ENCODE data around the gene GRWD1.

The GRWD1 gene

DNA sequence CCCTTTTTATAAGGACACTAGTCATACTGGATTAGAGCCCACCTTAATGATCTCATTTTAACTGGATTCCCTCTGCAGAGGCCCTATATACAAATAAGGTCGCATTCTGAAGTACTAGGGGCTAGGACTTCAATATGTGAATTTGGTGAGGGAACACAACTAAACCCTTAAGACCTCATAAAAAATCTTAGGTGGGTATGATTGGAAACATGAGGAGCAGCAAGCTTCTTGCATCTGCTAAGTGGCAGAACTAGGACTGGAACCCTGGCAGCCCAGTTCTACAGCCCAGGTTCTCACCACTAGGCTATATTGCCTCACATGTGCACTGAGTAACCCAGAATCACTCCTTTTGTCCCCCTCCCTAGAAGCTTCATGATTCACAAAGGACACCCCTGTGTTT, 17.1 kb upstream of the GRWD1 start:
- DNase-seq = no peak

GRCh38 chr19:48433337-48433736, 12.4 kb upstream of the GRWD1 start:
- DNase-seq = no peak

GRCh38 chr19:48436586-48436985, 9.2 kb upstream of the GRWD1 start:
- DNase-seq = no peak

- no peak for DNase-seq
These were observed 4.3 kb upstream of the GRWD1 start for GRCh38 chr19:48441360-48442050.

GRCh38 chr19:48442116-48443035, 3.4 kb upstream of the GRWD1 start:
- DNase-seq = no peak

- DNase-seq = no peak
These were observed 2.5 kb upstream of the GRWD1 start for GRCh38 chr19:48443256-48443655.

DNA sequence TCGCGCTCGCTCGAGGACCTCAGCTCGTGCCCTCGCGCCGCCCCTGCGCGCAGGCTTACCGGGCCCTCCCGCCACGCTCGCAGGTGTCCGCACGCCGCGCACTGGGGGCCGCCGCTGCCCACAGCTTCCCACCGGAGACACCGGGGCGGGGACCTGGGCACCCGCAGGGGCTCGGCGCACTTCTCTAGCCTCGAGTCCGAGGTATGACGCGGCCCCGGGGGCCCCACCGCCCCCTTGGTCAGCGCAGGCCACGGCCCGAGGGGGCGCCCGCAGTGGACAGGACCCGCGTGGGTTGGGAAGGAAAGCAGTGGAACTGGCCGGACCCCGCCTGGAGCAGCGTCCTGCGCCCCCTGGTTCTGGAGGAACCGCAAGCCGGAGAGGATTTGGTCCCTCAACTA, 2.1 kb upstream of the GRWD1 start:
- no peak for DNase-seq

DNA sequence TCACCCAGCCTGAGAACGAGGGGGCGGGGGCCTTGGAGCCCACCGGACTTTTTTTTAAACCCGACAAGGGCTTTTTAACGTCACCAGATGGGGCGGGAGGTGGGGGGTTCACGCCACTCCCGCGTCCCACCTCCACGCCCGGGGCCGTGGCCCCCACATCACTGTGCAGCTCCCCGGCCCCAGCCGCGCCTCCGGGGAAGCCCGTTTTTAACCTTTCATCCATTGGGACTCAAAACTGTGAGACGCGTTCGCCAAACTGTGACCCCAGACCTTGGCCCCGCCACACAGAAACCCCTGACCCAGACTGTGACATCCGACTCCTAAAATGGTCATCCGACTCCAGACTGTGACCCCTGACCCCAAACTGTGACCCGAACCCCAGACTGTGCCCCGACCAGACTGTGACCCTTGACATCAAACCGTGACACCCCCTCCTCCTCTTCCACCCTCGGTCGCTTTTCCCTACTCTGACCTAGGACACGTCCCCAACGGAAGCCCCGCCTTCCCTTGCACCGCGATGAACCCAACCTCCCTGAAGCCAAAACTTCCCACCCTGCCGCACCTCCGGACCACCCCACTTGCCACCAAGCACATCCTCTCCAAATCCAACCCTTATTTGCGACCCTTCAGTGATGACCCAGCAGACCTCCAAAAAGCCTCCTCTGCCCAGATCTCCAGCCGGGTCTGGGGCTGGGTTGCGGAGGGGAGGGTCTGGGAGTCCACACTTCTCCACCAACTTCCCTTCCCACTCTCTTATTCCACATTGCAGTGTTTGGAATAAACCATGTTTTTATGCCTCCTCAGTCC, 1.5 kb upstream of the GRWD1 start:
- no peak for DNase-seq

GRCh38 chr19:48444936-48445200, 915 bp upstream of the GRWD1 start:
- no peak for DNase-seq

- DNase-seq = peak; percentile 81
These were observed 552 bp upstream of the GRWD1 start for GRCh38 chr19:48445256-48445605.

GRCh38 chr19:48446579-48446978, 796 bp downstream of the GRWD1 start:
- DNase-seq = no peak

GRCh38 chr19:48448563-48448962, 2.8 kb downstream of the GRWD1 start:
- no peak for DNase-seq

DNA sequence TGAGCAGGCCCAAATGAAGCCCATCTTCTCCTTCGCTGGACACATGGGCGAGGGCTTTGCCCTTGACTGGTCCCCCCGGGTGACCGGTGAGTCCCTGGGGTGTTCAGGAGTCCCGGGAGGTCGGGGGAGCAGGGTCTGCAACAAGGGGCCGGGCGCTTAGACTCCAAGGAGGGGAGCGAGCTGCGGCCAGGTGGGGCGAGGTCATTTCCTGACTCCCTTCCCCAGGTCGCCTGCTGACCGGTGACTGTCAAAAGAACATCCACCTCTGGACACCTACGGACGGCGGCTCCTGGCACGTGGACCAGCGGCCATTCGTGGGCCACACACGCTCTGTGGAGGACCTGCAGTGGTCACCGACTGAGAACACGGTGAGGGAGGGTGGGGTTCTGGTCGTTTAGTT, 4.7 kb downstream of the GRWD1 start:
- no peak for DNase-seq

DNA sequence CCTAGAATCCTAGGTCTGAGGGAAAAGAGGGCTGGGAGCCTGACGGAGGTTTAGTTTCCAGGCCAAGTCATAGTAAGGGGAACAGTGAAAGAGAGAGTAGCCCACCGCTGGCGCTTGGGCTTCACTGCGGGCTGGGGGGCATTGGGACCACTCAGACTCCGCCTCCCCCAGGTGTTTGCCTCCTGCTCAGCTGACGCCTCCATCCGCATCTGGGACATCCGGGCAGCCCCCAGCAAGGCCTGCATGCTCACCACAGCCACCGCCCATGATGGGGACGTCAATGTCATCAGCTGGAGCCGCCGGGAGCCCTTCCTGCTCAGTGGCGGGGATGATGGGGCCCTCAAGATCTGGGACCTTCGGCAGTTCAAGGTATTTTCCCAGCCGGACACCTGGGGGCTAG, 5.1 kb downstream of the GRWD1 start:
- no peak for DNase-seq

- DNase-seq = no peak
These were observed 5.8 kb downstream of the GRWD1 start for GRCh38 chr19:48451624-48452023.

GRCh38 chr19:48452289-48453190, 6.8 kb downstream of the GRWD1 start:
- DNase-seq = no peak

DNA sequence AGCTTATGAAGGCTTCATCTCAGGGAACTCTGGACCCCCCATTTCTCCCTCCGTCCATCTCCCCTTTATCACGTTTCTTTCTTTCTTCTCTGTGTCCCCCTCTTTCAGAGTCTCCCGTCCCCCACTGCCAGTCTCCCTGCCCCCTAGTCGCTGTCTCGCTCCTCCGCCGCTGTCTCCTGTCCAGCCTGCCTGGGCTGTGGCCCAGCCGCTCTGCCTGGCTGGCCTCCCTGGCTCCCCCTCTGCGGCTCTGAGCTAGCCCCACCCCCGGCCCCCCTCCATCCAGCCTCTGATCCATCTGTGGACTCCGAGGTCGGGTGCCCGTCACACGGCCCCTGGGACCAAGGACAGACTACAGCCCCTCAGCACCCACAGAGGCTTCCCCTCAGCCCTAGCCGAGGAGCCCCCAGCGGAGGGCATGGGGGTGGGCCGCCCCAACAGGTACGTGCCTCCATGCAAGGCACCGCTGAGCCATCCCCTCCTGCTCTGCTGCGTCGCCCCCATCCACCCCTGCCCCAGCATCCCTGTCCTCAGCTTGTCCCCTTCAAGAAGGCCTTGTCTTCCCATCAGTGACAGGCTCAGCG, 8.5 kb downstream of the GRWD1 start:
- no peak for DNase-seq

DNA sequence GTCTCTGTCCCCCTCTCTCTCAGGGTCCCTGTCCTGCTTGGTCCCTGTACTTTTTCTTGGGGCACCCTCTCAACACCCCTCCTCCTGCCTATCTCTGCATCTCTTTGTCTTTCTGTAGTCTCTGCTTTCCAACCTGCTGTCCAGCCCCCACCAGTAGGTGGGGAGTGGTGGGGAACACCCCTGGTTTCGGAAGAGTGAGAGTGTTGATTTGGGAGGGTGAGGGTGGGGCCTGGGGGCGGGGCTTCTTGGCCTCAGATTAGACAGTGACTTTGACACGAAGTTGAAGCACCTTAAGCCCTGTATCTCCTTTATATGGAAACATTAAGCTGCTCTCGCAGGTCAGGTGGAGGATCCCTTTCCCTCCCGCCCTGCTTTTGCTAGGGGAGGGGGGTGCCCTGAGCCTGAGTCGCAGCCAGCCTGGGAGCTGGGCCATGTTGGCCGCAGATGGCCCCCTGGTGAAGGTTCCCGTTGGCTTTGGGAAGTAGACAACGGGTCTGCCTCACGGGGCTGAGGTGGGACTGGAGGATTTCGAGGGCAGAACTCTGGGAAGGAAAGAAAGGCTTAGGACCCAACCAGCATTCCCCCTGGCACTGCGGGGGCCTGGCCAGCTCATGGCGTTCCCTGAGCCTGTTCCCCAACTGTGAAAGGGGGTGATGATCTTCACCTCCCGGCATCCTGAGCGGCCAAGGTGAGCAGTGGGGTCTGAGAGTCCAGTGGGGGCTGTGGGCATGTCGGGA, 9.6 kb downstream of the GRWD1 start, which contains the start of gene KCNJ14:
TSS of gene KCNJ14 (plus strand) at position 404 of the 737 bp plus-strand sequence. CDS start 6,151 bp downstream, outside the sequence.
- no peak for DNase-seq

DNA sequence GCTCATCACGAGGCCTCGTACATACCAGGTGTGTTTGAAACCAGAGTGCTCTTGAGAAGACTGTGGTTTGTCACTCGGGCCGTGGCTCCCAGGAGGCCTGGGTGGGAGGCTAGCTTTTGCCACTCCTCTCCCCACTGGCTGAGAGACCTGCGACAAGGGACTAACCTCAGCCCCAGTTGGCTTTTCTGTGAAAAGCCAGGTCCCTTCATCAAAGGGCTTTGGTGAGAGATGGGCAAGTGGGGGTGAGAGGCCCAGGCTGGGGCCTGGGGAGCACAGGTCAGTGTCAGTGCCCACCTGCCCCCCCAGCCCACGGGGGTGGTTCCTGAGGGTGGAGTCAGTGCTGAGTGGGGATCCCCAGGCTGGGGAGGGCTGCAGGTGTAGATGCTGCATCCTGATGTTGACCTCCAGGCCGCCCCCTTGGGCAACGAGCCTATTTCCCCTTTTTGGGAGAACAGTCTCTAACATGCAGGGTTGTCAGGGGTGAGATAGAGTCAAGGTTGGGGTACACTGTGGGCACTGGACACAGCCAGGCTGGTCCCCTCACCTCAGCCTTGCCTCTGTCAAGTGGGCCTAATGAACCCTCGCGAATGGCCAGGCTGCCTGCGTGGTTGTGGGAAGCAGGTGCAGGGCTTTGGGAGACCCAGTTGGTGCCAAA, 10.3 kb downstream of the GRWD1 start:
- DNase-seq = no peak

GRCh38 chr19:48456864-48457263, 11.1 kb downstream of the GRWD1 start:
- DNase-seq = no peak

DNA sequence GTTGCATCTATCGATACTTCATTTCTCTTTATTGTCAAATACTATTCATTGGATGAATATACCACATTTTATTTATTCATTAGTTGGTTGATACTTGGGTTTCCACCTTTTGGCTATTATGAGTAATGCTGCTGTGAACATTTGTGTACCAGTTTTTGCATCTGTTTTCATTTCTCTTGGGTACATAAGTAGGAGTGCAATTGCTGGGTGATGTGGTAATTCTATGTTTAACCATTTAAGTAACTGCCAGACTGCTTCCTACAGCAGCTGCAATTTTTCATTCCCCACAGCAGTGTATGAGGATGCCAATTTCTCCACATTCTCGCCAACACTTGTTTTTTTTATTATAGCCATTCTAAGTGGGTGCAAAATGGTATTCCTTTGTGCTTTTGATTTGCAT, 12.2 kb downstream of the GRWD1 start:
- DNase-seq = no peak

All from NCI-H2227 treated with DMSO at 0.1 percent for 48 hours (cell line).